ENCODE data around the gene HACL1. TPM values are rescaled to one million over a fixed set of nuclear protein-coding genes. Genes with fewer than 3 reads are reported as not detected.

Gene HACL1
- total RNA-seq, 1 experiment from 2014 or later, result 20.5 TPM

DNA sequence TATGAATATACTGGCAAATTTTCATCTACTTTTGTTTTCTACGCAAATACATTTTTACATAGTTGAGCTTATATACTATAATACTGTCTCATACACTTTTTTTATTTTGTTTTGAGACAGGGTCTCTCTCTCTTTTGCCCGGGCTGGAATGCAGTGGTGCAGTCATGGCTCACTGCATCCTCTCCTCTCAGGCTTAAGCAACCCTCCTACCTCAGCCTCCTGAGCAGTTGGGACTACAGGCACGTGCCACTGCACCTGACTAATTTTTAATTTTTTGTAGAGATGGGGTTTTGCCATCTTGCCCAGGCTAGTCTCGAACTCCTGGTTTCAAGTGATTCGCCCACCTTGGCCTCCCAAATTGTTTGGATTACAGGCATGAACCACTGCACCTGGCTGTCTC lies 25.9 kb downstream of the HACL1 start:
- no peak for TF ChIP-seq MAX (IDR thresholded peaks at IDR 0.05)
- TF ChIP-seq SRF (IDR thresholded peaks at IDR 0.05; ENCODE audit: low read depth), result no peak

GRCh38 chr3:15572138-15572537 lies 29.2 kb downstream of the HACL1 start:
- RAD21 ChIA-PET (ENCODE audit: low non-redundant PET in 1 of 2, low total read pairs in 2 of 2, uncharacterized antibody in 2 of 2, unreplicated experiment in 2 of 2), result no interaction called here
- Histone ChIP-seq H3K27me3 (ENCODE audit: insufficient read depth, low read length) (no peaks in the 10 kb centered on the region), H3K4me1 (ENCODE audit: control insufficient read depth in 1 of 2, insufficient read depth in 2 of 2, low read length in 2 of 2) (peaks cover 0 to 7% of the 10 kb centered on the region in 2 experiments; a peak in 1 of 4 replicates), H3K4me2 (ENCODE audit: low read length) (no peak overlapping the region), H3K27ac (ENCODE audit: low read depth, low read length) (no peak overlapping the region), H3K9me3 (ENCODE audit: control insufficient read depth in 1 of 2, insufficient read depth in 1 of 2, low read depth in 1 of 2, low read length in 2 of 2) (no peaks in the 10 kb centered on the region), H2AFZ (ENCODE audit: low read depth, low read length, poor library complexity, severe bottlenecking) (no peak overlapping the region), H4K20me1 (ENCODE audit: insufficient read depth) (no peaks in the 10 kb centered on the region), H3K4me3 (replicated peaks in 1 of 2; ENCODE audit: low read depth in 1 of 2, low read length in 2 of 2) (no peak overlapping the region), H3K36me3 (ENCODE audit: control insufficient read depth in 1 of 2, insufficient read depth in 2 of 2, low read length in 2 of 2) (peaks cover 0 to 15% of the 10 kb centered on the region in 2 experiments), H3K79me2 (ENCODE audit: insufficient read depth, low read length) (no peaks in the 10 kb centered on the region), H3K9me2 (ENCODE audit: insufficient read depth) (no peaks in the 10 kb centered on the region), H3K9ac (ENCODE audit: low read length) (no peak overlapping the region)
- CTCF ChIA-PET, result interaction anchor here (0.7 kb wide), 1 partner anchor 45 kb away, joined by 3 read pairs; no protein-coding TSS in a partner anchor
- DNase-seq (ENCODE audit: low read depth, low spot score) (no peak), ATAC-seq (no peak)
- BruUV-seq (replicated peaks), result no TSS peak
- intact Hi-C loops (cut with micrococcal nuclease), result no loop called here
- POLR2A ChIA-PET, result no interaction called here
- TF ChIP-seq FOSL1 (IDR thresholded peaks at IDR 0.05; ENCODE audit: low read depth) (no peak), POLR2A (IDR thresholded peaks at IDR 0.05; ENCODE audit: borderline replicate concordance, extremely low read depth, insufficient read depth, insufficient read length) (no peak), EZH2 (IDR thresholded peaks at IDR 0.05) (no peak), TCF7L2 (IDR thresholded peaks at IDR 0.05; ENCODE audit: borderline replicate concordance, extremely low read depth, insufficient read depth, insufficient read length) (no peak), CBX3 (IDR thresholded peaks at IDR 0.05; ENCODE audit: low read depth) (no peak), JUND (IDR thresholded peaks at IDR 0.05) (no peak), MAX (IDR thresholded peaks at IDR 0.05) (no peak), EZH2phosphoT487 (IDR thresholded peaks at IDR 0.05; ENCODE audit: borderline replicate concordance) (no peak), CEBPB (IDR thresholded peaks at IDR 0.05; ENCODE audit: low read depth) (no peak), SIN3A (IDR thresholded peaks at IDR 0.05; ENCODE audit: low read depth) (no peak), ELF1 (IDR thresholded peaks at IDR 0.05; ENCODE audit: borderline replicate concordance, low read depth) (no peak), ZFX (IDR thresholded peaks at IDR 0.05) (no peak), RAD21 (IDR thresholded peaks at IDR 0.05; ENCODE audit: low read depth) (no peak), YY1 (IDR thresholded peaks at IDR 0.05; ENCODE audit: extremely low read depth, insufficient replicate concordance, low read depth, low read length) (no peak)
- TF ChIP-seq, protein P1, sequence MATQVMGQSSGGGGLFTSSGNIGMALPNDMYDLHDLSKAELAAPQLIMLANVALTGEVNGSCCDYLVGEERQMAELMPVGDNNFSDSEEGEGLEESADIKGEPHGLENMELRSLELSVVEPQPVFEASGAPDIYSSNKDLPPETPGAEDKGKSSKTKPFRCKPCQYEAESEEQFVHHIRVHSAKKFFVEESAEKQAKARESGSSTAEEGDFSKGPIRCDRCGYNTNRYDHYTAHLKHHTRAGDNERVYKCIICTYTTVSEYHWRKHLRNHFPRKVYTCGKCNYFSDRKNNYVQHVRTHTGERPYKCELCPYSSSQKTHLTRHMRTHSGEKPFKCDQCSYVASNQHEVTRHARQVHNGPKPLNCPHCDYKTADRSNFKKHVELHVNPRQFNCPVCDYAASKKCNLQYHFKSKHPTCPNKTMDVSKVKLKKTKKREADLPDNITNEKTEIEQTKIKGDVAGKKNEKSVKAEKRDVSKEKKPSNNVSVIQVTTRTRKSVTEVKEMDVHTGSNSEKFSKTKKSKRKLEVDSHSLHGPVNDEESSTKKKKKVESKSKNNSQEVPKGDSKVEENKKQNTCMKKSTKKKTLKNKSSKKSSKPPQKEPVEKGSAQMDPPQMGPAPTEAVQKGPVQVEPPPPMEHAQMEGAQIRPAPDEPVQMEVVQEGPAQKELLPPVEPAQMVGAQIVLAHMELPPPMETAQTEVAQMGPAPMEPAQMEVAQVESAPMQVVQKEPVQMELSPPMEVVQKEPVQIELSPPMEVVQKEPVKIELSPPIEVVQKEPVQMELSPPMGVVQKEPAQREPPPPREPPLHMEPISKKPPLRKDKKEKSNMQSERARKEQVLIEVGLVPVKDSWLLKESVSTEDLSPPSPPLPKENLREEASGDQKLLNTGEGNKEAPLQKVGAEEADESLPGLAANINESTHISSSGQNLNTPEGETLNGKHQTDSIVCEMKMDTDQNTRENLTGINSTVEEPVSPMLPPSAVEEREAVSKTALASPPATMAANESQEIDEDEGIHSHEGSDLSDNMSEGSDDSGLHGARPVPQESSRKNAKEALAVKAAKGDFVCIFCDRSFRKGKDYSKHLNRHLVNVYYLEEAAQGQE (IDR thresholded peaks at IDR 0.05; ENCODE audit: low read depth), result no peak
- TF ChIP-seq, protein P2, sequence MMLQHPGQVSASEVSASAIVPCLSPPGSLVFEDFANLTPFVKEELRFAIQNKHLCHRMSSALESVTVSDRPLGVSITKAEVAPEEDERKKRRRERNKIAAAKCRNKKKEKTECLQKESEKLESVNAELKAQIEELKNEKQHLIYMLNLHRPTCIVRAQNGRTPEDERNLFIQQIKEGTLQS (IDR thresholded peaks at IDR 0.05), result no peak

More for the DNA sequence above, 25.9 kb downstream of the HACL1 start:
- Histone ChIP-seq H3K4me3 (replicated peaks in 1 of 2; ENCODE audit: low read depth in 1 of 2, low read length in 2 of 2) (no peak overlapping the region), H3K79me2 (ENCODE audit: insufficient read depth, low read length) (no peaks in the 10 kb centered on the region), H3K36me3 (ENCODE audit: control insufficient read depth in 1 of 2, insufficient read depth in 2 of 2, low read length in 2 of 2) (peaks cover 4 to 9% of the 10 kb centered on the region in 2 experiments; a peak in 3 of 4 replicates), H3K27ac (ENCODE audit: low read depth, low read length) (no peak overlapping the region), H3K4me1 (ENCODE audit: control insufficient read depth in 1 of 2, insufficient read depth in 2 of 2, low read length in 2 of 2) (no peaks in the 10 kb centered on the region), H4K20me1 (ENCODE audit: insufficient read depth) (no peaks in the 10 kb centered on the region), H3K27me3 (ENCODE audit: insufficient read depth, low read length) (no peaks in the 10 kb centered on the region), H3K4me2 (ENCODE audit: low read length) (no peak overlapping the region), H3K9me3 (ENCODE audit: control insufficient read depth in 1 of 2, insufficient read depth in 1 of 2, low read depth in 1 of 2, low read length in 2 of 2) (no peaks in the 10 kb centered on the region), H3K9ac (ENCODE audit: low read length) (no peak overlapping the region), H2AFZ (ENCODE audit: low read depth, low read length, poor library complexity, severe bottlenecking) (no peak overlapping the region), H3K9me2 (ENCODE audit: insufficient read depth) (no peaks in the 10 kb centered on the region)
- no peak for ATAC-seq
- BruUV-seq (replicated peaks), result no TSS peak
- no peak for DNase-seq (ENCODE audit: low read depth, low spot score)
- RAD21 ChIA-PET (ENCODE audit: low non-redundant PET in 1 of 2, low total read pairs in 2 of 2, uncharacterized antibody in 2 of 2, unreplicated experiment in 2 of 2), result no interaction called here
- POLR2A ChIA-PET, result no interaction called here
- intact Hi-C loops (cut with micrococcal nuclease), result no loop called here
- CTCF ChIA-PET, result no interaction called here
